Peyer's patch (tissue), 4 donors: Measurements from ENCODE around the gene ARHGEF7.

ENCODE experiments used
- CTCF ChIP-seq, 6 experiments: fragments of 450-650 bp in 4 of 6; fragments of 200-600 bp in 2 of 6; sonication (generic) in 1 of 6; IDR thresholded peaks; one replicate each; pipeline ENCODE4 v1.5.1; 2017 to 2019; ENCODE audit warnings: antibody characterized with exemption in 6 of 6, mild to moderate bottlenecking in 3 of 6, moderate library complexity in 1 of 6
- POLR2A ChIP-seq, 2 donors: fragments of 450-650 bp; IDR thresholded peaks; one replicate each; pipeline ENCODE4 v1.5.1; 2017; ENCODE audit warnings: antibody characterized with exemption in 2 of 2, mild to moderate bottlenecking in 2 of 2, moderate library complexity in 2 of 2

- TF ChIP-seq CTCF (IDR thresholded peaks at IDR 0.05) (no peak), POLR2A (IDR thresholded peaks at IDR 0.05) (no peak)
Measured at GRCh38 chr13:111259058-111259457, 143.9 kb downstream of the ARHGEF7 start.
